Nephron (organoid): ENCODE data around the gene ZCWPW1.

Experiments used
- H3K27ac Mint-ChIP-seq, 3 experiments: 2 replicates each; pipeline ENCODE4 v1.8.0; 2020; ENCODE audit warnings: mixed read lengths in 3 of 3, mild to moderate bottlenecking in 2 of 3, moderate library complexity in 1 of 3
- H3K27me3 Mint-ChIP-seq: 2 replicates; pipeline ENCODE4 v1.8.0; 2021; ENCODE audit warnings: low read depth, mild to moderate bottlenecking, moderate library complexity, mixed read lengths
- H3K36me3 Mint-ChIP-seq: 2 replicates; pipeline ENCODE4 v1.8.0; 2020; ENCODE audit warnings: low read depth, mixed read lengths
- H3K4me1 Mint-ChIP-seq: 2 replicates; pipeline ENCODE4 v1.8.0; 2020; ENCODE audit warnings: mixed read lengths
- H3K4me3 Mint-ChIP-seq, 3 experiments: 2 replicates each; pipeline ENCODE4 v1.8.0; 2020; ENCODE audit warnings: mild to moderate bottlenecking in 3 of 3, mixed read lengths in 3 of 3, moderate library complexity in 2 of 3
- H3K9me3 Mint-ChIP-seq: 2 replicates; pipeline ENCODE4 v1.8.0; 2020; ENCODE audit warnings: mixed read lengths
- CTCF ChIP-seq, 3 experiments: fragments of 200-600 bp; sonication (generic); IDR thresholded peaks; one replicate each; pipeline ENCODE4 v1.5.0; 2021; ENCODE audit warnings: antibody characterized with exemption in 3 of 3; ENCODE audit not compliant: unreplicated experiment in 3 of 3

Gene ZCWPW1

GRCh38 chr7:100413889-100414288 is 14.6 kb downstream of the ZCWPW1 start:
- H3K36me3 Mint-ChIP-seq, result no peaks in the 10 kb centered on the region
- no peak overlapping the region for H3K27ac Mint-ChIP-seq
- no peaks in the 10 kb centered on the region for H3K4me1 Mint-ChIP-seq
- H3K4me3 Mint-ChIP-seq, result no peak overlapping the region
- H3K27me3 Mint-ChIP-seq, result no peaks in the 10 kb centered on the region
- H3K9me3 Mint-ChIP-seq, result no peaks in the 10 kb centered on the region
- TF ChIP-seq CTCF (IDR thresholded peaks at IDR 0.05; ENCODE audit: unreplicated experiment in 3 of 3), result no peak

- Mint-ChIP-seq H3K4me3 (no peak overlapping the region), H3K27ac (peak overlapping the region in 2 of 3 experiments; percentile 4 to 46), H3K9me3 (no peaks in the 10 kb centered on the region), H3K36me3 (no peaks in the 10 kb centered on the region), H3K27me3 (no peaks in the 10 kb centered on the region), H3K4me1 (no peaks in the 10 kb centered on the region)
- TF ChIP-seq CTCF (IDR thresholded peaks at IDR 0.05; ENCODE audit: unreplicated experiment in 3 of 3), result no peak
These were observed 15.2 kb downstream of the ZCWPW1 start for GRCh38 chr7:100413346-100413745.

- Mint-ChIP-seq H3K27ac (no peak overlapping the region), H3K36me3 (no peaks in the 10 kb centered on the region), H3K4me3 (no peak overlapping the region), H3K4me1 (no peaks in the 10 kb centered on the region), H3K27me3 (peaks cover 4% of the 10 kb centered on the region), H3K9me3 (no peaks in the 10 kb centered on the region)
- no peak for TF ChIP-seq CTCF (IDR thresholded peaks at IDR 0.05; ENCODE audit: unreplicated experiment in 3 of 3)
These were observed 17.4 kb downstream of the ZCWPW1 start for GRCh38 chr7:100411101-100411500.

GRCh38 chr7:100407285-100408180 is 21.0 kb downstream of the ZCWPW1 start:
- Mint-ChIP-seq H3K27me3 (peaks cover 4% of the 10 kb centered on the region), H3K36me3 (no peaks in the 10 kb centered on the region), H3K27ac (no peak overlapping the region), H3K4me3 (no peak overlapping the region), H3K4me1 (no peaks in the 10 kb centered on the region), H3K9me3 (no peaks in the 10 kb centered on the region)
- peak; percentile 60 to 75 (median 66) for TF ChIP-seq CTCF (IDR thresholded peaks at IDR 0.05; ENCODE audit: unreplicated experiment in 3 of 3)

- H3K27me3 Mint-ChIP-seq, result peaks cover 4% of the 10 kb centered on the region
- H3K36me3 Mint-ChIP-seq, result no peaks in the 10 kb centered on the region
- no peak overlapping the region for H3K27ac Mint-ChIP-seq
- TF ChIP-seq CTCF (IDR thresholded peaks at IDR 0.05; ENCODE audit: unreplicated experiment in 3 of 3), result no peak
- H3K9me3 Mint-ChIP-seq, result no peaks in the 10 kb centered on the region
- H3K4me1 Mint-ChIP-seq, result no peaks in the 10 kb centered on the region
- H3K4me3 Mint-ChIP-seq, result no peak overlapping the region
These were observed 21.7 kb downstream of the ZCWPW1 start for GRCh38 chr7:100406767-100407166.

GRCh38 chr7:100402241-100402640 is 26.3 kb downstream of the ZCWPW1 start:
- Mint-ChIP-seq H3K36me3 (no peaks in the 10 kb centered on the region), H3K4me1 (no peaks in the 10 kb centered on the region), H3K9me3 (no peaks in the 10 kb centered on the region), H3K27me3 (peaks cover 9% of the 10 kb centered on the region), H3K4me3 (no peak overlapping the region), H3K27ac (no peak overlapping the region)
- no peak for TF ChIP-seq CTCF (IDR thresholded peaks at IDR 0.05; ENCODE audit: unreplicated experiment in 3 of 3)
